SK-N-SH (cell line): ENCODE data around the gene C12orf43.

Experiments used
- CTCF ChIP-seq: fragments of 200-600 bp; sonication (generic); IDR thresholded peaks from 2 replicates; pipeline ENCODE4 v1.6.1; 2017; ENCODE audit warnings: antibody characterized with exemption, mild to moderate bottlenecking, moderate library complexity
- EP300 ChIP-seq, 2 experiments: IDR thresholded peaks; 2 replicates each; pipeline versions ENCODE4 v1.4.0 to v1.6.1; 2012; ENCODE audit warnings: borderline replicate concordance in 1 of 2, low read depth in 1 of 2, low read length in 1 of 2
- EZH2phosphoT487 ChIP-seq: fragments of 200-600 bp; sonication (generic); IDR thresholded peaks from 2 replicates; pipeline ENCODE4 v1.6.1; 2017; ENCODE audit warnings: low read depth, mixed run types, mild to moderate bottlenecking, antibody characterized with exemption, moderate library complexity, borderline replicate concordance
- FOSL2 ChIP-seq: IDR thresholded peaks from 2 replicates; pipeline ENCODE4 v1.4.0; 2012; ENCODE audit warnings: low read depth, mild to moderate bottlenecking, moderate library complexity, borderline replicate concordance
- NFIC ChIP-seq: IDR thresholded peaks from 2 replicates; pipeline ENCODE4 v1.4.0; 2012; ENCODE audit warnings: borderline replicate concordance
- SIN3A ChIP-seq: IDR thresholded peaks from 2 replicates; pipeline ENCODE4 v1.6.1; 2012; ENCODE audit warnings: low read depth, mild to moderate bottlenecking, low read length, moderate library complexity, borderline replicate concordance
- TAF1 ChIP-seq: IDR thresholded peaks from 2 replicates; pipeline ENCODE4 v1.6.1; 2012; ENCODE audit warnings: low read depth, mild to moderate bottlenecking, low read length, moderate library complexity, borderline replicate concordance
- YY1 ChIP-seq: IDR thresholded peaks from 2 replicates; pipeline ENCODE4 v1.4.0; 2012; ENCODE audit warnings: low read depth, mild to moderate bottlenecking
- TF ChIP-seq, protein P1 (sequence below): IDR thresholded peaks from 2 replicates; pipeline ENCODE4 v1.4.0; 2012; ENCODE audit warnings: low read depth
- TF ChIP-seq, protein P2 (sequence below): IDR thresholded peaks from 2 replicates; pipeline ENCODE4 v1.6.1; 2012; ENCODE audit warnings: mild to moderate bottlenecking, low read depth, low read length, moderate library complexity
- TF ChIP-seq, protein P3 (sequence below): fragments of 150-350 bp; IDR thresholded peaks from 2 replicates; pipeline ENCODE4 v1.6.1; 2016; ENCODE audit warnings: mild to moderate bottlenecking, low read depth, low read length

GRCh38 chr12:121021754-121022153, 5.5 kb upstream of the C12orf43 start:
- TF ChIP-seq EP300 (IDR thresholded peaks at IDR 0.05; ENCODE audit: borderline replicate concordance in 1 of 2, low read depth in 1 of 2, low read length in 1 of 2) (no peak), YY1 (no peak), FOSL2 (no peak), EZH2phosphoT487 (no peak), CTCF (no peak), TAF1 (no peak), NFIC (no peak), SIN3A (no peak)
- TF ChIP-seq, protein P1, sequence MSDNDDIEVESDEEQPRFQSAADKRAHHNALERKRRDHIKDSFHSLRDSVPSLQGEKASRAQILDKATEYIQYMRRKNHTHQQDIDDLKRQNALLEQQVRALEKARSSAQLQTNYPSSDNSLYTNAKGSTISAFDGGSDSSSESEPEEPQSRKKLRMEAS: no peak
- TF ChIP-seq, protein P2, sequence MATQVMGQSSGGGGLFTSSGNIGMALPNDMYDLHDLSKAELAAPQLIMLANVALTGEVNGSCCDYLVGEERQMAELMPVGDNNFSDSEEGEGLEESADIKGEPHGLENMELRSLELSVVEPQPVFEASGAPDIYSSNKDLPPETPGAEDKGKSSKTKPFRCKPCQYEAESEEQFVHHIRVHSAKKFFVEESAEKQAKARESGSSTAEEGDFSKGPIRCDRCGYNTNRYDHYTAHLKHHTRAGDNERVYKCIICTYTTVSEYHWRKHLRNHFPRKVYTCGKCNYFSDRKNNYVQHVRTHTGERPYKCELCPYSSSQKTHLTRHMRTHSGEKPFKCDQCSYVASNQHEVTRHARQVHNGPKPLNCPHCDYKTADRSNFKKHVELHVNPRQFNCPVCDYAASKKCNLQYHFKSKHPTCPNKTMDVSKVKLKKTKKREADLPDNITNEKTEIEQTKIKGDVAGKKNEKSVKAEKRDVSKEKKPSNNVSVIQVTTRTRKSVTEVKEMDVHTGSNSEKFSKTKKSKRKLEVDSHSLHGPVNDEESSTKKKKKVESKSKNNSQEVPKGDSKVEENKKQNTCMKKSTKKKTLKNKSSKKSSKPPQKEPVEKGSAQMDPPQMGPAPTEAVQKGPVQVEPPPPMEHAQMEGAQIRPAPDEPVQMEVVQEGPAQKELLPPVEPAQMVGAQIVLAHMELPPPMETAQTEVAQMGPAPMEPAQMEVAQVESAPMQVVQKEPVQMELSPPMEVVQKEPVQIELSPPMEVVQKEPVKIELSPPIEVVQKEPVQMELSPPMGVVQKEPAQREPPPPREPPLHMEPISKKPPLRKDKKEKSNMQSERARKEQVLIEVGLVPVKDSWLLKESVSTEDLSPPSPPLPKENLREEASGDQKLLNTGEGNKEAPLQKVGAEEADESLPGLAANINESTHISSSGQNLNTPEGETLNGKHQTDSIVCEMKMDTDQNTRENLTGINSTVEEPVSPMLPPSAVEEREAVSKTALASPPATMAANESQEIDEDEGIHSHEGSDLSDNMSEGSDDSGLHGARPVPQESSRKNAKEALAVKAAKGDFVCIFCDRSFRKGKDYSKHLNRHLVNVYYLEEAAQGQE: no peak
- TF ChIP-seq, protein P3, sequence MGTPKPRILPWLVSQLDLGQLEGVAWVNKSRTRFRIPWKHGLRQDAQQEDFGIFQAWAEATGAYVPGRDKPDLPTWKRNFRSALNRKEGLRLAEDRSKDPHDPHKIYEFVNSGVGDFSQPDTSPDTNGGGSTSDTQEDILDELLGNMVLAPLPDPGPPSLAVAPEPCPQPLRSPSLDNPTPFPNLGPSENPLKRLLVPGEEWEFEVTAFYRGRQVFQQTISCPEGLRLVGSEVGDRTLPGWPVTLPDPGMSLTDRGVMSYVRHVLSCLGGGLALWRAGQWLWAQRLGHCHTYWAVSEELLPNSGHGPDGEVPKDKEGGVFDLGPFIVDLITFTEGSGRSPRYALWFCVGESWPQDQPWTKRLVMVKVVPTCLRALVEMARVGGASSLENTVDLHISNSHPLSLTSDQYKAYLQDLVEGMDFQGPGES: no peak
